SU-DHL-6 (cell line): Measurements from ENCODE around the gene MRPL41.

Experiments
- H2AFZ ChIP-seq: fragments of 200-600 bp; sonication (generic); 2 replicates; pipeline ENCODE4 v1.6.1; 2014; ENCODE audit warnings: low read depth, mild to moderate bottlenecking, moderate library complexity, mixed read lengths, antibody characterized with exemption, low read length; ENCODE audit not compliant: severe bottlenecking
- H3F3A ChIP-seq: fragments of 200-600 bp; shearing (Covaris generic); 2 replicates; pipeline ENCODE4 v1.6.0; 2016; ENCODE audit warnings: antibody characterized with exemption, mild to moderate bottlenecking; ENCODE audit not compliant: insufficient read depth
- H3K27ac ChIP-seq: fragments of 200-600 bp; sonication (generic); 2 replicates; pipeline ENCODE4 v1.5.1; 2016; ENCODE audit warnings: low read depth, mild to moderate bottlenecking, low read length, moderate library complexity, mixed read lengths
- H3K27me3 ChIP-seq: fragments of 200-600 bp; sonication (generic), shearing (Covaris generic); 2 replicates; pipeline ENCODE4 v1.6.0; 2014; ENCODE audit warnings: mild to moderate bottlenecking, low read length
- H3K36me3 ChIP-seq: fragments of 200-600 bp; sonication (generic); 2 replicates; pipeline ENCODE4 v1.6.1; 2014; ENCODE audit warnings: mild to moderate bottlenecking, low read length, mixed read lengths
- H3K4me2 ChIP-seq: fragments of 300-600, 200-600 bp; shearing (Covaris generic), sonication (generic); 2 replicates; pipeline ENCODE4 v1.6.0; 2014; ENCODE audit warnings: low read length, low read depth, mild to moderate bottlenecking; ENCODE audit not compliant: poor library complexity, severe bottlenecking
- H3K4me3 ChIP-seq: fragments of 200-600 bp; sonication (generic); 2 replicates; pipeline ENCODE4 v1.5.1; 2014; ENCODE audit warnings: antibody characterized with exemption, low read length, mild to moderate bottlenecking, mixed read lengths; ENCODE audit not compliant: insufficient read depth, poor library complexity, severe bottlenecking
- H3K79me2 ChIP-seq: fragments of 200-600 bp; sonication (generic); 2 replicates; pipeline ENCODE4 v1.6.1; 2014; ENCODE audit warnings: mild to moderate bottlenecking, low read length, moderate library complexity; ENCODE audit not compliant: insufficient read depth
- H3K9ac ChIP-seq: fragments of 200-600 bp; sonication (generic); 2 replicates; pipeline ENCODE4 v1.7.0; 2014; ENCODE audit warnings: mild to moderate bottlenecking, low read length
- H3K9me2 ChIP-seq: fragments of 200-600 bp; sonication (generic); replicated peaks from 2 replicates; pipeline ENCODE4 v1.6.1; 2014; ENCODE audit warnings: low read length; ENCODE audit not compliant: insufficient read depth
- H3K9me3 ChIP-seq: fragments of 200-600 bp; sonication (generic); 2 replicates; pipeline ENCODE4 v1.6.1; 2014; ENCODE audit warnings: low read length, mixed read lengths; ENCODE audit not compliant: insufficient read depth
- H4K20me1 ChIP-seq: fragments of 200-600 bp; sonication (generic); 2 replicates; pipeline ENCODE4 v1.6.1; 2014; ENCODE audit warnings: low read depth, mild to moderate bottlenecking, antibody characterized with exemption, low read length, moderate library complexity, mixed read lengths
- EZH2phosphoT487 ChIP-seq: fragments of 200-600 bp; sonication (generic), shearing (Covaris generic); conservative IDR thresholded peaks from 2 replicates; pipeline ENCODE4 v1.6.1; 2018; ENCODE audit warnings: mild to moderate bottlenecking, antibody characterized with exemption, low read length, moderate library complexity, mixed read lengths
- TF ChIP-seq, protein P1 (sequence below): fragments of 200-600 bp; sonication (generic); IDR thresholded peaks from one replicate; pipeline ENCODE4 v1.5.1; 2017; ENCODE audit warnings: antibody characterized with exemption, mild to moderate bottlenecking, low read length, moderate library complexity; ENCODE audit not compliant: insufficient read depth, poor library complexity, severe bottlenecking

MRPL41 gene

DNA sequence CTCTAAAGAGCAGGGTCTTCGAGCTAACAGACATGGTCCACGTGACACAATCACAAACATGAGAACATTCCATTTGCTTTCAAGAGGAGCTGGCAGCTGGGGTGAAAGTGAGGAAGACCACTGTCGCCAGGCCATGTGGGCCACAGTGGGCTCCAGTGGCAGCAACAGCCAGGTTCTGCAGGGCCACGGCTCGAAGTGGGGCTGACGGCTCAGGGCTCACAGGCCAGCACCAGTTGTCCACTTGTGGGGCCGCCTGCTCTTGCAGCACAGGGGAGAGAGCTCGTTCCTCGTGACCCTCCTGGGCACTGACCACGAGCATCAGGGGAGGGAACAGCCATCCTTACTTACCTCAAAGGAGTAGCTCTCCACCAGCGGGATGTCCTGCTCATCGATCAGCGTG is 36.6 kb downstream of the MRPL41 start:
- Histone ChIP-seq H3K36me3 (no peaks in the 10 kb centered on the region), H3K9me3 (no peaks in the 10 kb centered on the region), H3K9ac (no peak overlapping the region; the same call in 1 of the 2 replicates), H3K9me2 (no peaks in the 10 kb centered on the region), H3F3A (no peaks in the 10 kb centered on the region), H4K20me1 (0 out of 2 replicates have a peak, but pooled peaks cover 3% of the 10 kb centered on the region), H3K27ac (no peak overlapping the region), H3K79me2 (no peaks in the 10 kb centered on the region; the same call in 1 of the 2 replicates), H3K4me2 (no peak overlapping the region), H2AFZ (no peak overlapping the region), H3K27me3 (no peaks in the 10 kb centered on the region), H3K4me3 (no peak overlapping the region)
- no peak for TF ChIP-seq EZH2phosphoT487
- TF ChIP-seq, protein P1, sequence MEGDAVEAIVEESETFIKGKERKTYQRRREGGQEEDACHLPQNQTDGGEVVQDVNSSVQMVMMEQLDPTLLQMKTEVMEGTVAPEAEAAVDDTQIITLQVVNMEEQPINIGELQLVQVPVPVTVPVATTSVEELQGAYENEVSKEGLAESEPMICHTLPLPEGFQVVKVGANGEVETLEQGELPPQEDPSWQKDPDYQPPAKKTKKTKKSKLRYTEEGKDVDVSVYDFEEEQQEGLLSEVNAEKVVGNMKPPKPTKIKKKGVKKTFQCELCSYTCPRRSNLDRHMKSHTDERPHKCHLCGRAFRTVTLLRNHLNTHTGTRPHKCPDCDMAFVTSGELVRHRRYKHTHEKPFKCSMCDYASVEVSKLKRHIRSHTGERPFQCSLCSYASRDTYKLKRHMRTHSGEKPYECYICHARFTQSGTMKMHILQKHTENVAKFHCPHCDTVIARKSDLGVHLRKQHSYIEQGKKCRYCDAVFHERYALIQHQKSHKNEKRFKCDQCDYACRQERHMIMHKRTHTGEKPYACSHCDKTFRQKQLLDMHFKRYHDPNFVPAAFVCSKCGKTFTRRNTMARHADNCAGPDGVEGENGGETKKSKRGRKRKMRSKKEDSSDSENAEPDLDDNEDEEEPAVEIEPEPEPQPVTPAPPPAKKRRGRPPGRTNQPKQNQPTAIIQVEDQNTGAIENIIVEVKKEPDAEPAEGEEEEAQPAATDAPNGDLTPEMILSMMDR: no peak

DNA sequence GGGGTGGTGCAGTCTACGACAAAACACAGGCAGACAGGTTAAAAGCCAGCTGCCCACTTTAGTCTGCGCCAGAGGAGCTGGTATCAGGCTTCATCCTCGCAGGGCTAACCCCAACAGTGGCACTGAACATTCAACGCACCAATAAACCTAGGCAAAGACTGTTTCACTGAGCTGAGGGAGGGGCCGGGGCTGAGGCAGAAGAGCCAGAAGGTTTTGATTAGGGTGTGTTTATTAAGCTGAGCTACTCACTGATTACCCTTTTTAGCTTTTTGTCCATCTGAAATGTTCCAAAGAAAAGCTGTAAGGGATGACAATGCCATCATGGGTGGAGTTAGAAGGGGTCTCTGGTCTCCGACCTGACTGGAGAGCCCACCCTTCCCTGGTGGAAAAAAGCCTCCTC is 37.2 kb downstream of the MRPL41 start:
- H3K79me2 ChIP-seq: no peaks in the 10 kb centered on the region; the same call in 1 of the 2 replicates

DNA sequence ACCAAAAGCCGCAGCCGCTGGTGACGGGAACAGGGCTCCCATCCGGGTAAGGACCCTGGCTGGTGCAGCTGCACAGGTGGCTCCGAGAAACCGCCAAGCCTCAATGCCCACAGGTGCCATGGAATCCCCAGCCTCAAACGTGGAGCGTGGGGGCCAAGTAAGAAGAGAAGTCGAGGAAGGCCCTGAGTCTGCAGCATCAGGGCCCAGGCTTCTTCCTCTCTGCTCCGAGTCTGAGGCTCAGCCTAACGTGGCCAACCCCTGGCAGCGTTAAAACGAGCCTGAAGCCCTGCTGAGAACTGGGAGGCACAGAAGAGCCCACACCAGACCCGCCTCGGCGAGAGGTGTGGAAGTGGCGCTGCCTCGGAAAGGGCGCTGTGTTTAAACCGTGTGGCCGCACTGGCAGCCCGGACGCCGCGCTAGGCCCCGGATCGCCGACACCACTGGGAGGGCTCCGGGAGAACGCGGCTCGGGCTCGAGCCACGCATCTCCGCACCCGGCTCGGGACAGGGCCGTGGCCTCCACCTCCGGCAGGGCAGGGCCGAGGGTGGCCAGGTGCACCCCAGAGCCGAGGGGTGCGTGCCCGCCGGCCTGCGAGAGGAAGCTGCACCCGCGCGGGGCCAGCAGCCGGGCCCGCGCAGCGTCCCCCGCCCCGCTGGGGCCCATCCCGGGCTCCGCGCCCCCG is 37.9 kb downstream of the MRPL41 start:
- Histone ChIP-seq H3K9ac (peak overlapping the region; percentile 69), H2AFZ (no peak overlapping the region), H3K4me2 (peak overlapping the region; percentile 54), H3K4me3 (peak overlapping the region; percentile 52), H3K79me2 (no peaks in the 10 kb centered on the region; the same call in 1 of the 2 replicates), H3K36me3 (no peaks in the 10 kb centered on the region), H3K9me2 (no peaks in the 10 kb centered on the region), H3F3A (no peaks in the 10 kb centered on the region), H3K27ac (no peak overlapping the region; the same call in 1 of the 2 replicates), H3K27me3 (no peaks in the 10 kb centered on the region), H3K9me3 (no peaks in the 10 kb centered on the region), H4K20me1 (0 out of 2 replicates have a peak, but pooled peaks cover 3% of the 10 kb centered on the region)
- no peak for TF ChIP-seq EZH2phosphoT487
- TF ChIP-seq, protein P1: no peak

More for the DNA sequence above, 37.2 kb downstream of the MRPL41 start:
- no peak for TF ChIP-seq EZH2phosphoT487
- TF ChIP-seq, protein P1: no peak
- no peaks in the 10 kb centered on the region for H3K36me3 ChIP-seq
- no peaks in the 10 kb centered on the region for H3K9me3 ChIP-seq
- H4K20me1 ChIP-seq: 0 out of 2 replicates have a peak, but pooled peaks cover 3% of the 10 kb centered on the region
- H3K27me3 ChIP-seq: no peaks in the 10 kb centered on the region
- peak overlapping the region; percentile 52 for H3K4me3 ChIP-seq
- no peak overlapping the region for H2AFZ ChIP-seq
- peak overlapping the region; percentile 54 for H3K4me2 ChIP-seq
- no peaks in the 10 kb centered on the region for H3K9me2 ChIP-seq
- H3F3A ChIP-seq: no peaks in the 10 kb centered on the region
- peak overlapping the region; percentile 69 for H3K9ac ChIP-seq
- no peak overlapping the region for H3K27ac ChIP-seq
